ENCODE measurements around the gene ZNF747. TPM values are rescaled to one million over a fixed set of nuclear protein-coding genes. Genes with fewer than 3 reads are reported as not detected.

ZNF747 gene
- total and polyA plus RNA-seq, 10 of the 15 experiments (the other 5 are each of a cell fraction or from before 2014, with no cell fraction given), result 1.0 to 13.0 (median 7.2) TPM

- TF ChIP-seq ZBTB40 (IDR thresholded peaks at IDR 0.05; ENCODE audit: borderline replicate concordance) (peak; percentile 51; the same call in 1 of the 2 replicates), ZNF687 (IDR thresholded peaks at IDR 0.05) (peak; percentile 70; the same call in 1 of the 2 replicates), RUNX3 (IDR thresholded peaks at IDR 0.05; ENCODE audit: low read length) (0 out of 2 replicates have a peak, but pooled peaks have one; percentile 36), IKZF1 (conservative IDR thresholded peaks at IDR 0.05) (peak; percentile 78), YY1 (IDR thresholded peaks at IDR 0.05; ENCODE audit: low read depth, low read length) (peak; percentile 88)
Measured at GRCh38 chr16:30561089-30561816, 26.6 kb upstream of the ZNF747 start (continued).
